K562 (cell line): ENCODE measurements around the gene ATP2A2. TPM values are rescaled to one million over a fixed set of nuclear protein-coding genes. Genes with fewer than 3 reads are reported as not detected.
A peak's percentile ranks its signal among the peaks of the same experiment; 100 is the strongest.

ENCODE experiments used
- AFF1 ChIP-seq, 2 experiments: fragments of 450-650 bp; IDR thresholded peaks; 2 replicates each; pipeline ENCODE4 v1.6.1; 2018; ENCODE audit warnings: mild to moderate bottlenecking in 2 of 2, low read depth in 1 of 2; ENCODE audit not compliant: partially characterized antibody in 2 of 2
- BACH1 ChIP-seq: fragments of 200-800 bp; sonication (Bioruptor generic); IDR thresholded peaks from 2 replicates; pipeline ENCODE4 v1.6.1; 2016; ENCODE audit warnings: missing genetic modification characterization, missing compliant biosample characterization
- CEBPZ ChIP-seq: fragments of 150-350 bp; IDR thresholded peaks from 2 replicates; pipeline ENCODE4 v1.6.1; 2014; ENCODE audit warnings: low read depth, mild to moderate bottlenecking, low read length, borderline replicate concordance
- DPF2 ChIP-seq: fragments of 450-650 bp; IDR thresholded peaks from 2 replicates; pipeline ENCODE4 v1.6.1; 2016
- EZH2 ChIP-seq: IDR thresholded peaks from 2 replicates; pipeline ENCODE4 v1.6.1; 2012; ENCODE audit warnings: low read depth, mild to moderate bottlenecking, inconsistent platforms, low read length, borderline replicate concordance
- HBP1 ChIP-seq: fragments of 450-650 bp; formaldehyde crosslinking; IDR thresholded peaks from 2 replicates; pipeline ENCODE4 v1.4.0; 2022; ENCODE audit warnings: missing genetic modification characterization
- HMGN3 ChIP-seq: IDR thresholded peaks from 2 replicates; pipeline ENCODE4 v1.6.1; 2011; ENCODE audit warnings: borderline replicate concordance, low read depth, mild to moderate bottlenecking, mixed read lengths, low read length; ENCODE audit not compliant: insufficient read length; ENCODE audit errors: extremely low read depth
- MEF2A ChIP-seq: IDR thresholded peaks from 2 replicates; pipeline ENCODE4 v1.6.1; 2011; ENCODE audit warnings: low read depth, mild to moderate bottlenecking, low read length, moderate library complexity; ENCODE audit not compliant: control insufficient read depth
- PATZ1 ChIP-seq: fragments of 250-450 bp; sonication (Bioruptor Pico); IDR thresholded peaks from 2 replicates; pipeline ENCODE4 v1.5.0; 2020; ENCODE audit warnings: mild to moderate bottlenecking, borderline replicate concordance
- SMAD3 ChIP-seq: fragments of 450-650 bp; formaldehyde crosslinking; conservative IDR thresholded peaks from 2 replicates; pipeline ENCODE4 v1.4.0; 2020; ENCODE audit warnings: mild to moderate bottlenecking
- ZBED1 ChIP-seq: IDR thresholded peaks from 2 replicates; pipeline ENCODE4 v1.6.1; 2014
- ZNF174 ChIP-seq: fragments of 250-450 bp; sonication (Bioruptor Pico); IDR thresholded peaks from 2 replicates; pipeline ENCODE4 v1.4.0; 2020; ENCODE audit warnings: mild to moderate bottlenecking
- ZNF217 ChIP-seq: sonication (generic); formaldehyde crosslinking; IDR thresholded peaks from 2 replicates; pipeline ENCODE4 v1.8.0; 2022; ENCODE audit warnings: mild to moderate bottlenecking, missing genetic modification reagents
- ZNF311 ChIP-seq: fragments of 250-450 bp; sonication (Bioruptor Pico); IDR thresholded peaks from 2 replicates; pipeline ENCODE4 v1.4.0; 2020; ENCODE audit warnings: mild to moderate bottlenecking, moderate library complexity
- ZNF780A ChIP-seq: fragments of 250-450 bp; sonication (Bioruptor Pico); IDR thresholded peaks from 2 replicates; pipeline ENCODE4 v1.5.0; 2021; ENCODE audit warnings: mild to moderate bottlenecking
- polyA plus RNA-seq, 8 experiments: library from polyadenylated mRNA; depleted of rRNA in 4 of 8; stranded (reverse) in 5 of 8; unstranded in 3 of 8; fragments of >200 nt; fragmentation: Nextera tagmentation in 2 of 8; fragmentation: Illumina TruSeq in 1 of 8; extraction: Ambion mirVana in 2 of 8; extraction: Trizol in 1 of 8; gene quantifications; 2 replicates each; pipeline versions ENCODE4 v1.2.1 to v1.2.3, GENCODE V29; 2011 to 2014; ENCODE audit warnings: inconsistent platforms in 1 of 8, missing spikeins in 1 of 8
- total RNA-seq, 7 experiments: library from RNA; depleted of rRNA in 6 of 7; stranded (reverse); fragments of >200 nt in 6 of 7; fragmentation: Illumina TruSeq in 2 of 7; extraction: Trizol in 2 of 7; gene quantifications; 2 replicates each; pipeline versions ENCODE4 v1.2.1 to v1.2.3, GENCODE V29; 2011 to 2021; ENCODE audit warnings: low replicate concordance in 1 of 7

Gene ATP2A2
- total and polyA plus RNA-seq, 9 of the 15 experiments (the other 6 are each of a cell fraction or from before 2014, with no cell fraction given): 5.2 to 205 (median 51.6) TPM

- TF ChIP-seq ZNF780A (CRISPR knock-in tag) (no peak), PATZ1 (CRISPR knock-in tag) (no peak), MEF2A (no peak), DPF2 (no peak), BACH1 (tag) (no peak), ZNF217 (CRISPR knock-in tag) (no peak), CEBPZ (no peak), SMAD3 (CRISPR knock-in tag) (no peak), EZH2 (no peak), AFF1 (IDR thresholded peaks at IDR 0.05; ENCODE audit: low read depth in 1 of 2, partially characterized antibody in 2 of 2) (no peak), HMGN3 (peak; percentile 49), ZNF174 (CRISPR knock-in tag) (no peak), ZBED1 (no peak; the same call in 1 of the 2 replicates), HBP1 (CRISPR knock-in tag) (no peak), ZNF311 (CRISPR knock-in tag) (no peak)
Measured at GRCh38 chr12:110281549-110282299, 677 bp downstream of the ATP2A2 start (continued).
